ENCODE results near the gene PAAF1. TPM values are rescaled to one million over a fixed set of nuclear protein-coding genes. Genes with fewer than 3 reads are reported as not detected.

The PAAF1 gene
- total and polyA plus RNA-seq, 2 experiments from 2014 or later = 6.7 to 24.1 TPM

- Histone ChIP-seq H3K4me3 (no peak overlapping the region), H3K9me2 (ENCODE audit: insufficient read depth) (no peaks in the 10 kb centered on the region), H3K4me1 (ENCODE audit: insufficient read depth) (peaks cover 12% of the 10 kb centered on the region; the same call in 1 of the 2 replicates), H3K27ac (no peak overlapping the region), H4K20me1 (ENCODE audit: insufficient read depth) (no peaks in the 10 kb centered on the region), H3K9me3 (ENCODE audit: low read depth) (no peaks in the 10 kb centered on the region), H3K36me3 (ENCODE audit: low read depth) (no peaks in the 10 kb centered on the region), H2AFZ (no peak overlapping the region), H3K27me3 (replicated peaks; ENCODE audit: insufficient read depth) (no peaks in the 10 kb centered on the region), H3K79me2 (ENCODE audit: insufficient read depth) (no peaks in the 10 kb centered on the region), H3F3A (ENCODE audit: insufficient read depth) (no peaks in the 10 kb centered on the region), H3K9ac (no peak overlapping the region), H3K4me2 (ENCODE audit: unreplicated experiment) (no peak overlapping the region)
- no peak for DNase-seq
- 77 to 78% methylated on average over 17 to 18 of the region's 18 CpGs for WGBS, 2 experiments (ENCODE audit: low coverage in 1 of 2, low lambda C conversion rate in 2 of 2, missing lambda C conversion rate in 2 of 2)
- TF ChIP-seq EZH2 (IDR thresholded peaks at IDR 0.05; ENCODE audit: insufficient read depth, poor library complexity, severe bottlenecking) (no peak), EZH2phosphoT487 (IDR thresholded peaks at IDR 0.05; ENCODE audit: insufficient read depth, low read depth) (no peak)
- in situ Hi-C loops (cut with MboI) = no loop called here
Measured at GRCh38 chr11:73958521-73959141, 81.8 kb downstream of the PAAF1 start.

DNA sequence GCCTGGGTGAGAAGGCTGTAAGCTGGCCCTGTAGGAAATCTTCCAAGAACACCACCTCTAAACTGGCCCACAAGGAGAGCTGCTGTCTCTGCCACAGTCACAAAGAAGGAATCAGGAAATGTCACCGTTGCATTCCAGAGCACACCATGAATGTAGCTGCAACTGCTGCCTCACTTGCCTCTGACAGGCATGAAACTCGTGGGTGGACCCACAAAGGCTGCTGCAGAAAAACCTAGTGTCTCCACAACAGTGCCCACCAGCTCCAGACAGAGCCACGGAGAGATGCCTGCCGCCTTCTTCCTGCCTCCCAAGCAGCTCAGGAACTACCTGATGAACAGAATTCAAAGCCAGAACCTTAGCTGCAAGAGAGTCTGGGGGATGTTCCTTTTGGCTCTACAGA lies 84.5 kb downstream of the PAAF1 start:
- no peaks in the 10 kb centered on the region for H3K9me2 ChIP-seq (ENCODE audit: insufficient read depth)
- no peaks in the 10 kb centered on the region for H4K20me1 ChIP-seq (ENCODE audit: insufficient read depth)
- in situ Hi-C loops (cut with MboI) = no loop called here
- peak overlapping the region; percentile 39 for H3K4me2 ChIP-seq (ENCODE audit: unreplicated experiment)
- WGBS, 2 experiments (ENCODE audit: low coverage in 1 of 2, low lambda C conversion rate in 2 of 2, missing lambda C conversion rate in 2 of 2) = 38 to 47% methylated on average over 4 of the region's 4 CpGs
- peaks cover 11% of the 10 kb centered on the region; the same call in 1 of the 2 replicates for H3K4me1 ChIP-seq (ENCODE audit: insufficient read depth)
- H3K27me3 ChIP-seq (replicated peaks; ENCODE audit: insufficient read depth) = no peaks in the 10 kb centered on the region
- H3K9me3 ChIP-seq (ENCODE audit: low read depth) = no peaks in the 10 kb centered on the region
- TF ChIP-seq EZH2 (IDR thresholded peaks at IDR 0.05; ENCODE audit: insufficient read depth, poor library complexity, severe bottlenecking) (no peak), EZH2phosphoT487 (IDR thresholded peaks at IDR 0.05; ENCODE audit: insufficient read depth, low read depth) (no peak)
- DNase-seq = peak; percentile 72
- H3F3A ChIP-seq (ENCODE audit: insufficient read depth) = no peaks in the 10 kb centered on the region
- H3K4me3 ChIP-seq = no peak overlapping the region
- peak overlapping the region; percentile 11; the same call in 1 of the 2 replicates for H2AFZ ChIP-seq
- no peaks in the 10 kb centered on the region for H3K36me3 ChIP-seq (ENCODE audit: low read depth)
- H3K79me2 ChIP-seq (ENCODE audit: insufficient read depth) = no peaks in the 10 kb centered on the region
- H3K9ac ChIP-seq = no peak overlapping the region
- no peak overlapping the region for H3K27ac ChIP-seq

GRCh38 chr11:73962101-73962705 lies 85.4 kb downstream of the PAAF1 start:
- Histone ChIP-seq H3K9ac (no peak overlapping the region), H3K36me3 (ENCODE audit: low read depth) (no peaks in the 10 kb centered on the region), H3K27me3 (replicated peaks; ENCODE audit: insufficient read depth) (no peaks in the 10 kb centered on the region), H3K4me3 (no peak overlapping the region), H3K4me2 (ENCODE audit: unreplicated experiment) (no peak overlapping the region), H3K27ac (no peak overlapping the region), H3K79me2 (ENCODE audit: insufficient read depth) (no peaks in the 10 kb centered on the region), H4K20me1 (ENCODE audit: insufficient read depth) (no peaks in the 10 kb centered on the region), H2AFZ (no peak overlapping the region), H3K9me3 (ENCODE audit: low read depth) (no peaks in the 10 kb centered on the region), H3F3A (ENCODE audit: insufficient read depth) (no peaks in the 10 kb centered on the region), H3K4me1 (ENCODE audit: insufficient read depth) (peaks cover 11% of the 10 kb centered on the region; the same call in 1 of the 2 replicates), H3K9me2 (ENCODE audit: insufficient read depth) (no peaks in the 10 kb centered on the region)
- DNase-seq = no peak
- no peak for TF ChIP-seq EZH2 (IDR thresholded peaks at IDR 0.05; ENCODE audit: insufficient read depth, poor library complexity, severe bottlenecking)
- TF ChIP-seq EZH2phosphoT487 (IDR thresholded peaks at IDR 0.05; ENCODE audit: insufficient read depth, low read depth) = no peak
- in situ Hi-C loops (cut with MboI) = no loop called here
- 39 to 61% methylated on average over 4 to 7 of the region's 7 CpGs for WGBS, 2 experiments (ENCODE audit: low coverage in 1 of 2, low lambda C conversion rate in 2 of 2, missing lambda C conversion rate in 2 of 2)

DNA sequence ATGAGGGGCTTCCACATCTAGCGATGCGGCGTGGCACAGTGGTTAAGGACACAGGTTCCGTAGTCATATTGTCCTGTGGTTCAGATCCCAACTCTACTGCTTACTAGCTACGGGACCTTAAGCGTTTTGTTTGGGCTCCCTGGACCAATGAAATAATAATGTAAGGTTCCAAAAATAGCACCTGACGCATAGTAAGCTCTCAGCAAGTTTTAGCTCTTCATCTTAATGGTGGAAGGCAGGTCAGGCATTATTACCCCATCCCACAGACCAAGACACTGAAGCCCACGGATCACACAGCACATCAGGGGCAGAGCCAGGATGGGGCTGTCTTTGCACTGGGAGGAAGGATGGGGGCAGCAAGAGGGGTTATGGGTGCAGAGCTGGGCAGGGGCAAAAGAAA lies 87.1 kb downstream of the PAAF1 start:
- 0 out of 2 replicates have a peak overlapping the region, but pooled peaks have one; percentile 43 for H2AFZ ChIP-seq
- H3K27ac ChIP-seq = no peak overlapping the region
- H3K4me1 ChIP-seq (ENCODE audit: insufficient read depth) = peaks cover 11% of the 10 kb centered on the region; the same call in 1 of the 2 replicates
- no peaks in the 10 kb centered on the region for H3F3A ChIP-seq (ENCODE audit: insufficient read depth)
- 65 to 66% methylated on average over 8 of the region's 8 CpGs for WGBS, 2 experiments (ENCODE audit: low coverage in 1 of 2, low lambda C conversion rate in 2 of 2, missing lambda C conversion rate in 2 of 2)
- in situ Hi-C loops (cut with MboI) = no loop called here
- no peak overlapping the region for H3K9ac ChIP-seq
- no peaks in the 10 kb centered on the region for H3K79me2 ChIP-seq (ENCODE audit: insufficient read depth)
- TF ChIP-seq EZH2phosphoT487 (IDR thresholded peaks at IDR 0.05; ENCODE audit: insufficient read depth, low read depth) (no peak), EZH2 (IDR thresholded peaks at IDR 0.05; ENCODE audit: insufficient read depth, poor library complexity, severe bottlenecking) (no peak)
- no peak overlapping the region for H3K4me2 ChIP-seq (ENCODE audit: unreplicated experiment)
- H3K9me3 ChIP-seq (ENCODE audit: low read depth) = no peaks in the 10 kb centered on the region
- DNase-seq = peak; percentile 22
- H3K4me3 ChIP-seq = no peak overlapping the region
- H4K20me1 ChIP-seq (ENCODE audit: insufficient read depth) = no peaks in the 10 kb centered on the region
- H3K36me3 ChIP-seq (ENCODE audit: low read depth) = no peaks in the 10 kb centered on the region
- H3K27me3 ChIP-seq (replicated peaks; ENCODE audit: insufficient read depth) = no peaks in the 10 kb centered on the region
- no peaks in the 10 kb centered on the region for H3K9me2 ChIP-seq (ENCODE audit: insufficient read depth)
